Left colon (tissue), 2 donors: Measurements from ENCODE around the gene HSPG2. TPM values are rescaled to one million over a fixed set of nuclear protein-coding genes. Genes with fewer than 3 reads are reported as not detected.

Experiments used
- ATAC-seq: fragments of 200-7000 bp; cut with Tn5 transposase; one replicate; pipeline ENCODE4 v1.9.1; 2020; ENCODE audit warnings: mild to moderate bottlenecking, moderate library complexity
- DNase-seq, 2 donors: peaks; one replicate each; pipeline ENCODE4 v3.0.0-alpha.2; 2020
- intact Hi-C, 2 donors: fragments of 100-400 bp; cut with DNase I in 1 of 2; cut with micrococcal nuclease in 1 of 2; formaldehyde crosslinking; loops; one replicate each; pipeline versions ENCODE4 v1.11.2 to v1.14.0; 2022; cut with DNase I, micrococcal nuclease
- total RNA-seq, 2 donors: library from RNA; stranded (reverse); fragmentation: NEBNext Ultra II Directional; extraction: Animal tissue kit (Norgen Biotek cat#: 25700); gene quantifications; one replicate each; pipeline ENCODE4 v1.2.1, GENCODE V29; 2021
- donor health status: DM: no; HTN: no; CAD: no.
- donor health status: DM: yes; HTN: yes; CAD: no.

Gene HSPG2
- total RNA-seq, 2 donors from 2014 or later = 180 to 206 TPM

DNA sequence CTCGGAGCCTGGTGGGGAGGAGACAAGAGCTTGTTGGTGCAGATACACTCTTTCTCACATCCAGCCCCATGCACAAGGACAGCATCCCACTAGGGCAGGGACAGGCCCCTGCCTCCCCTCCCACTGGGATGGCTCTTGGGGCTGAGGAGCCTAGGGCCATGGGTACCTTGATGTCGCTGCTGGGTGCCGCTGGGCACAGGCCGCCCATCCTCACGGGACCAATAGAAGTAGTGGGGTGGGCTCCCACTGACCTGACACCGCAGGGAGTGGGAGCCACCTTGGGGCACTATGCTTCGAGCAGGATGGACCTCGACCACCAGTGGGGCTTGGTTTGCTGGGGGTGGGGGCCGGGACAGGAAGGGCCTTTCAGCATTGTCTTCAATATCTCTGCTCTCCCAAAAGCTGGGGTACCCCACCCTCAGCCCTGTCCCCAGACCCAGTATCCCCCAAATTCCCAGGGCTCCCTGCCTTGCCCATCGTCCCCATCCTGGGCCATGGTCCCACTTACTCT, 77.4 kb downstream of the HSPG2 start:
- DNase-seq = no peak
- ATAC-seq = no peak
- intact Hi-C loops = no loop called here

DNA sequence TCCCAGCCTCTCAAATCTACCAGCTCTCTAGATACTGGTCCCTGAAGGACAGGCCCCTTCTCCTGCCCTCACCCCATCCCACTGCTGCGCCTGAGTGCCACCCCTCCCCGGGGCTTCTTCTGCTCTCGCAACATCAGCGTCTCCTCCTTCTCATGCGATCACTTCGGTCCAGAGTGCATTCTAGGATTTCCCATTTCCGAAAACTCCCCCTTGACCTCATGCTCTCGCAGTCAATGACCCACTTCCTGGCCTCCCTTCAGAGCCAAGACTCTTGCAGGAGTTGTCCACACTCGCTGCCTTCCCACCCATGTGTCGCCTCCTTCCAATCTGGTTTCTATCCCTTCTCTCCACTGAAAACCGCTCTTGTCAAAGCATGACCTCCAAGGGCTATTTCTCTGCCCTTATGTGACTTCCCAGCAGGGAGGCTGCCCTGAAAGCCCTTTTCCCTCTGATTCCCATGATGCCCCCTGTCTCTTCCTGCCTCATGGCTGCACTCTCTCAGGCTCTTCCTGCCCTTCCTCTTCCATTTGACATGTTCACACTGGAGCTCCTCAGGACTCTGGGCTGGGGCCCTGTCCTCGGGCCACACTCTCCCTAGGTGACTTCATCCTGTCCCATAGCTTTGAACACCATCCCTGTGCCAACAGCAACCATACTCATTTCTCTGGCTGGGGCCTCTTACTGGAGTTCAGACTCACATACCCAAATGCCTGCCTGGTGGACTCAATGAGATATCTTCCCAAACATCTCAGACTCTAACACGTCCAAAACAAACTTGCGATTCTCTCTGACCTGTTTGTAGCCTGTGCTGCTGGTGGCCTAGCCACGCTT, 79.1 kb downstream of the HSPG2 start:
- intact Hi-C loops = no loop called here
- DNase-seq = no peak

DNA sequence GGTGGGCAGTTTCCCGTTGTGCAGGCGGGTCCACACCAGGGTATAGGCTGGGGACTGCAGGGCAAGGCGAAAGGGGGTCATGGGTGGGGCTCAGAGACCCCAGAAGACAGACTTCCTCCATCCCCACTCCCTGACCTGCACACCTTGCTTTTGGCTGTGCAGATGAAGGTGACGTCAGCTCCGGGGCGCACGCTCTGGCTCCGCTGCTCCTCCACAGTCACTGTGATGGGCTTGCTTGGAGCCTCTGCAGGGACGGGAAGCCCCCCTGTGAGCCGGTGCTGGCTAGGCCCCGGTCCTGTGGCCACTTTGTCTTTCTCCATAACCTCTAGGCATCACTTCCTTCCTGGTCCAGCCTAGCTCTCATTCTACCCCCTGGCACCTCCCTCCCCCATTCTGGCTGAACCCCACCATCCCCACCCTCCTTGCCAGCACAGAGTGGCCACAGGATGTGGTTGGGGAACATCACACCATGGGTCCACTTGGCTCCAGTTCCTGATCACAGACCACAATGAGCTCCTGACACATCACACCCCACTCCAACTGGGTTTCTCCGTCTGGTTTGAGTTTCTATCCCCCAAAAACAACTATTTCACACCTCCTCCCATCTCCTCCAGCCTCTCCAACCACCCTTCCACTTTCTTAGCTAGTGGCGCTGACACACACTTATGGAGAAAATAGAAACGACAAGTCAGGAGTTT, 79.8 kb downstream of the HSPG2 start:
- DNase-seq (no peak), ATAC-seq (no peak)
- intact Hi-C loops = no loop called here

More for the DNA sequence above, 79.1 kb downstream of the HSPG2 start:
- no peak for ATAC-seq

DNA sequence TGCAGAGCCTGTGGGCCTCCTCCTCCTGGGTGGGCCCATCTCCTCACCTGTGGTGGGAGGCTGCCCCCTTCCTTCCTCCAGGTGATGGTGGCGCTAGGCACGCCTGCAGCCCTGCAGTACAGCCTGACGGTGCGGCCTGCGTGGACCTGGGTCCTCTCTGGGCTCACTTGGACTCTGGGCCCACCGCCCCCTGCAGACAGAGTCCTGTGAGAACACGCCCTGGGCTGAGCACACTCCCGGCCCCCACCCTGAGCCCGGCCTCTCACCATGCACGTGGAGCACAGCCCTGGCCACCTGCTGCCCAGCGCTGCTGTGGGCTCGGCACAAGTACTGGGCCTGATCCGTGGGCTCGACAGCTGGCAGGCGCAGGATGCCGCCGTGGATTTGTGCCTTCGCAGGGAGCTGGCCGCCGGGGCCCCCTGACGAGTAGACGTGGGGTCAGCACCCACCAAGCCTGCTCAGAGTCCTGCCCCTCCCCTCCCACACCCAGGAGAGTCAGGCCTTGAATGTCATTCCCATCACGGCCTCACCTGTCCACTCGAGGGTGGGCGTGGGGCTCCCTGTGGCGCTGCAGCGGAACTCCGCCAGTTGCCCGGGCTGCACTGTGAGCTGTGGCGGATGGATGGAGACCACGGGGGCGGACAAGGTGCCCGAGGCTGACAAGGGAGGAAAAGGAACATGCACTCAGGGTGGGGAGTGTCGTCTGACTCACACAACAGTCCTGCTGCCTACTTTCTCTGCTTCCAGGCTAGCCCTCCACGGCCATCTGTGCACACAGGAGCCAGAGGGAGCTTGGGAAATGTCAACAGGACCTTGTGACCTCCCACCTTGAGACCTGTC, 81.6 kb downstream of the HSPG2 start:
- intact Hi-C loops = no loop called here
- ATAC-seq = peak; percentile 15
- no peak for DNase-seq

DNA sequence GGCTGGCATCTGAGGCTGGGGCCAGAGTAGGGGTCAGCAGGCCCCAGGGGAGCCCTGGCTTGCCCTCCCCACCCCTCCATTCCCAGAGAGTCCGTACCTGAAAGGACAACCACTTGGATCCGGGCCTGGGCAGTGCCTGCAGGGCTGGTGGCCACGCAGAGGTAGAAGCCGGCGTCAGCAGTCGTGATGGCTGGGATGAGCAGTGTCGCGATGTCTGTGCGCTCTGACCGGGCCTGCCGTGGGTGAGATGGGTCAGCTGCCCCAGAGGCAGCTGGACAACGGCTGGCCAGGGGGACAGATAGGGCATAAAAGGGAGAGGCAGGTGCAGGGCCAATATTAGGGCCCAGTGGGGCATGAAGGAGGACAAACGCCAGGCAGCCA, 82.4 kb downstream of the HSPG2 start:
- no peak for DNase-seq
- ATAC-seq = no peak
- intact Hi-C loops = no loop called here

DNA sequence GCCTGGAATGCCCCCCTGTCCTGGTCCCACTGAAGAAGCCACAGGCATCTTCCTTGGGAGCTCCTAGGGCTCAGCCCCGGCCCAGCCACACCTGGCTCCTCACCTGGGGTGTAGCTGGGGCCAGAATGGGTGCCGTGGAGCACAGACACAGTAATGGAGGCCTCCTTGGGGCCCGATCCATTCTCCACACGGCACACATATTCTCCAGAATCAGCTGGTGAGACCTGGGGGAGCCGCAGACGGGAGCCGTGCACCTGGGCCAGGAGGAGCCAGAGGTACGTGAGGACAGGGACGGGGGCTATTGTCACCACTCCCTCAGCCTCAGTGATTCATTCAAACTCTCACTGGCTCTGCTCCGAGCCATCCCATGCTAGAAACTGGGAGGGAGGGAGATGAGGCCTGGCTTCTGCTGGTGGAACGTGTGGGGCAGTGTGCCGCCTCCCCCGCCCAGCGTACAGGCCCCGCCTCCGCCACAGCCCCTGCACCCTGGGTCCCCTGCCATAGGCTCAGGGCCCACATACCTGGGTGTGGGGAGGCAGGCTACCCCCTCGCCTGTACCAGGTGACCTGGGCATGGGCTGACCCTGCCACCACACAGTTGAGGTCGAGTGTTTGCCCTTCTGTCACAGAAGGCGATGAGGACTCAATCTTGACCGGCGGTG, 82.9 kb downstream of the HSPG2 start:
- no peak for ATAC-seq
- no peak for DNase-seq
- intact Hi-C loops = no loop called here

DNA sequence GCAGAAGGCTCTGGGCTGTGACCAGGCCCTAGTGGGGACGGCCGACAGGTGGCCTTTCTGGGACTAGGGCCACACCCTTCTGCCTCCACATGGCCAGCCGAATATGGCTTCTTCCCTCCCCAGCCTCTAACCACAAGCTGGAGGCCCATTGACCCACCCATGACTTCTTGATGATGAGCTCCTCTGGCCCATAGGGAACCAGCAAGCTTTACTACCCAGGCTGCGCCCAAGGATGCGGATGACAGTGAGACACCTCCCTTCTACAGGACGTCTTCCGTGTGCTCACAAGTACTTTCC, 84.0 kb downstream of the HSPG2 start:
- no peak for DNase-seq
- intact Hi-C loops = no loop called here
- peak; percentile 29 for ATAC-seq

DNA sequence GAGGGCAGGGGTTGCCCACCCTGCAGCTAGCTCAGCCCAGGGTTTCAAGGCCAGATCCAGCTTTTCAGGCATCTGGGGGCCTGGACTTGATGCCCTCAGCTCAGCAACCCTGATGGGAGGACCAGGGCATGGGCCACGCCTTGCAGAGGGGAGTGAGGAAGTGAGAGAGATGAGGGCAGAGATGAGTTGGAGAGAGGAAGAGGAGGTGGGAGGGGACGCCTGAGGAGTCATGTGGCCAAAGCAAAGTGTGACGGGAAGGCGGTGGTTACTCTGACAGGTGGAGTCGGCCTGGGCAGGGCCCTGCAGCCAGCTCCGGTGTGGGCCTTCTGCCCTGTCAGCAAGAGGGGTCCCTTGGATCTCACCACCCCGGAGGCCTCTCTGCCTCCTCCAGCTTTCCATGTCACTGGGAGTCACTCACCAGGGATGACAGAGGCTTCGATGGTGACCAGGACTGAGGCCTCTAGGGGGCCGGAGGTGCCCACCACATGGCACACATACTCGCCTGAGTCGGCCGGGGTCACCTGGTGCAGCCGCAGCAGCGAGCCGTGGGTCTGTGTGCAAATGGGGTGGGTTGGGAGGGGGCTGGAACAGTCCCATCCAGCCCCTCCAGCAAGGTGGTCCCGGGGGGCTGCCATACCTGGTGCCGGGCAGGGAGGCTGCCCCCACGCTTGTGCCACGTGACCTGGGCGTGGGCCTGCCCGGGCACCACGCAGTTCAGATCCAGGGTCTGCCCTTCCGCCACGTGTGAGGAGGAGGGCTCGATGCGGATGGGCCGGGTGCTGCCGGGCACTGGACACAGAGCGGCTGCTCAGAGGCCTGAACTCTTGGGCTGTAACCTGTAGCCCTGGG, 84.6 kb downstream of the HSPG2 start:
- ATAC-seq (no peak), DNase-seq (peak in 1 of 2 donors; percentile 47)
- intact Hi-C loops = no loop called here

DNA sequence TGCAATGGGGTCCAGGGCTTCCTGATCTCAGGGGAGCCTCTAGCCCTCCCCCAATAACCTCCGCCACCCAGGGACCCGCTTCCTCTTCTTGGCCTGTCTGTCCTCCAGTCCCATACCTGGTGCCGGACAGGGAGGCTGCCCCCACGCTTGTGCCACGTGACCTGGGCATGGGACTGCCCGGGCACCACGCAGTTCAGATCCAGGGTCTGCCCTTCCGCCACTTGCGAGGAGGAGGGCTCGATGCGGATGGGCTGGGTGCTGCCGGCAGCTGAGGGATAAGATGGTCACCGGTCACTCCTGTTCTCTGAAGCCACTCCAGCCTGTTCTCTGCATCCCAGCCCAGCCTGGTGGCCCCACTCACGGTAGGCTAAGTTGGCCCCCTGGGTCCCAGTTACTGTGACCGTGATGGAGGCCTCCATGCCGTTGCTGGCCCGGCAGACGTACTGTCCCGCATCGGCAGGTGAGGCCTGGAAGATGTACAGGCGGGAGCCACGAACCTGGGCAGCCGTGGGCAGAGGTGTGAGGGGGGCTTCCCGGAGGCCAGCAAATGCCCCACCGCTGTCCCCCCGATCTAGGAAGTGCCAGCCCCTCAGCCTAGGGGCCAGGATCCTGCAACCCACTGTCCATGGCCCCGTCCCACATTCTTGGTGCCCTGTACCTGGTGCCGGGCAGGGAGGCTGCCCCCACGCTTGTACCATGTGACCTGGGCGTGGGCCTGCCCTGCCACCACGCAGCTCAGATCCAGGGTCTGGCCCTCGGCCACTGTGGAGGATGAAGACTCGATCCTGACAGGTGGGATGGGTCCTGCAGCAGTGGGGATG, 85.5 kb downstream of the HSPG2 start:
- intact Hi-C loops = no loop called here

DNA sequence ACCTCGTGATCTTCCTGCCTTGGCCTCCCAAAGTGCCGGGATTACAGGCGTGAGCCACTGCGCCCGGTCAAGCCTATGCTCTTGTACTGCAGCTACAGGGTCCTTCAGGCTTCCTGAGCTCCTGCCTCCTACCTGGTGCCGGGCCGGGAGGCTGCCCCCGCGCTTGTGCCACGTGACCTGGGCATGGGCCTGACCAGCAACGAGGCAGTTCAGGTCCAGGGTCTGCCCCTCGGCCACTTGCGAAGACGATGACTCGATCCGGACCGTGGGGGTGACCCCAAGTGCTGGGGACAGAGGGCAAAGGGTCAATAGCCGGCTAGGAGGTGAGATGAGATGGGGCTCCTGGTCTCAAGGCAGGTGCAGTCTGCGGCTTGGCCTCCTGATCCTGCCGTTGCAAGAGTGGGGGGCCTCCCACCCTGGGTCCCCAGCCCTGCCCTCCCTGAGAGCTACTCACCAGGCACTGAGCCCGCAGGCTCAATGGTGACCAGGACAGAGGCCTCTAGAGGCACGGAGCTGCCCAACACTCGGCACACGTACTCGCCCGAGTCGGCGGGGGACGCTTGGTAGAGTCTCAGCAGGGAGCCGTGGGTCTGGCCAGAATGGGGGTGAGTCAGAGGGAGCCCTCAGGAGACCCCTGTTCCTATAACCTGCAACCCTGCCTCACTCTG, 87.1 kb downstream of the HSPG2 start:
- intact Hi-C loops = no loop called here
- ATAC-seq (no peak), DNase-seq (no peak)

More for the DNA sequence above, 85.5 kb downstream of the HSPG2 start:
- no peak for DNase-seq
- ATAC-seq = no peak

DNA sequence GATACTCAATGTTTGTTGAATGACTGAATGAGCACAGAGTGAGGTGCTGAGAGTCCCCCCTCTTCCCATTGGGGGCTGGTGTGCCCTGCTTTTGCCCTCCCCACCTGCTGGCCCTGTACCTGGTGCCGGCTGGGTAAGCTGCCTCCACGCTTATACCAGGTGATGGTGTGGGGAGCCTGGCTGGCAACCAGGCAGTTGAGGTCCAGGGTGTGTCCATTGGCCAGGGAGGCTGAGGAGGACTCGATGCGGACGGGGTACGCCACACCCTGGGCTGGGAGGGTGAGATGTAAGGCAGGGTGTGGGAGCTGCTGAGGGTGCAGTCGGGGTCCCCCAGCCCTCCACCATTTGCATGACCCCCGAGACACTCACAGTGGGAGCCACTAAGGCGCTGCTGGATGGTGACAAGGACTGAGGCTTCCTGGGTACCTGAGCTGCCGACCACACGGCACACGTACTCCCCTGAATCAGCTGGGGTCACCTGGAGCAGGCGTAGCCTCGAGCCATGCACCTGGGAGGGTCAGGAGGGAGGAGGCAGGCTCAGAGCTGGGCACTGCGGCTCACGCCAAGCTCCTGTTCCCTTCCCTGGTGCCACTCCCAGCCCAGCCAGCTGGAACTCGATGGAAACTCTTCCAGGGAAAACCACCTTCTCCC, 88.5 kb downstream of the HSPG2 start:
- DNase-seq = no peak
- ATAC-seq = no peak
- intact Hi-C loops = no loop called here

DNA sequence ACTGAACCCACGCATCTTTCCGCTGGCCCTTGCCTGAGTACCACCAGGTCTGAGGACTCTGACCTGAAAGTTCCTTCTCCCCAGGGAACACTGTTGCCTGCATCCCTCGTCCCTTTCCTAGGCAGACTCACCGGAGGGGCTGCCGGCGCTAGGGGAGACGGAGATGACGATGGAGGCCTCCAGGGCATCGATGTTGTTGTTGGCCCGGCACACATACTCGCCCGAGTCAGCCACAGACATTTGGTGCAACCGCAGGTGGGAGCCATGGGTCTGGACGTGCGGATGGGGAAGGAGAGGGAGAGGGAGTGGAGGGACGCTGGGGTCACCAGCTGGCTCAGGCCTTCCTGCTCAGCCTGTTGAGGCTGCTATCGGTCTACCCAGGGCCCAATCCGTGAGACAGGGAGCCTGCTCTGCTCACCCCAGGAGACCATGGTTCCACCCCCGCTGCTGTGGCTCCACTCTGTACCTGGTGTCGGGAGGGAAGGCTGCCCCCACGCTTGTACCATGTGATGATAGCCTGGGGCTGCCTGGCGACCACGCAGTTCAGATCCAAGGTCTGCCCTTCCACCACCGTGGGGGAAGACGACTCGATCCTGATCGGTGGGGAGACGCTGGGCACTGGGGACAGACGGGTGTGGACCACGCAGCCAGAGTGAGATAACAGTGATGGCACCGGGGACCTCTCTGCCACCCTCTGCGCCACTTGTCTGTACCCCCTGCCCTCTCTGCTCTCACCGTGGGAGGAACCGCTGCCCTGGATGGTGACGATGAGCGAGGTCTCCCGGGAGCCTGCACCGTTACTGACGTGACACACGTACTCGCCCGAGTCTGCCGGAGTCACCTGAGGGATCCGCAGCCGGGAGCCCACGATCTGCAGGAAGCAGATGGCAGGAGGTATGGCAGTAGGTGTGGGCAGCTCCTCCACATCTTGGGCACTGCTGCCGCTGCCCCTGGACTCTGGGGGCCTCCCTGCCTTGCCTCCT, 89.6 kb downstream of the HSPG2 start:
- no peak for ATAC-seq
- intact Hi-C loops = no loop called here
- no peak for DNase-seq

DNA sequence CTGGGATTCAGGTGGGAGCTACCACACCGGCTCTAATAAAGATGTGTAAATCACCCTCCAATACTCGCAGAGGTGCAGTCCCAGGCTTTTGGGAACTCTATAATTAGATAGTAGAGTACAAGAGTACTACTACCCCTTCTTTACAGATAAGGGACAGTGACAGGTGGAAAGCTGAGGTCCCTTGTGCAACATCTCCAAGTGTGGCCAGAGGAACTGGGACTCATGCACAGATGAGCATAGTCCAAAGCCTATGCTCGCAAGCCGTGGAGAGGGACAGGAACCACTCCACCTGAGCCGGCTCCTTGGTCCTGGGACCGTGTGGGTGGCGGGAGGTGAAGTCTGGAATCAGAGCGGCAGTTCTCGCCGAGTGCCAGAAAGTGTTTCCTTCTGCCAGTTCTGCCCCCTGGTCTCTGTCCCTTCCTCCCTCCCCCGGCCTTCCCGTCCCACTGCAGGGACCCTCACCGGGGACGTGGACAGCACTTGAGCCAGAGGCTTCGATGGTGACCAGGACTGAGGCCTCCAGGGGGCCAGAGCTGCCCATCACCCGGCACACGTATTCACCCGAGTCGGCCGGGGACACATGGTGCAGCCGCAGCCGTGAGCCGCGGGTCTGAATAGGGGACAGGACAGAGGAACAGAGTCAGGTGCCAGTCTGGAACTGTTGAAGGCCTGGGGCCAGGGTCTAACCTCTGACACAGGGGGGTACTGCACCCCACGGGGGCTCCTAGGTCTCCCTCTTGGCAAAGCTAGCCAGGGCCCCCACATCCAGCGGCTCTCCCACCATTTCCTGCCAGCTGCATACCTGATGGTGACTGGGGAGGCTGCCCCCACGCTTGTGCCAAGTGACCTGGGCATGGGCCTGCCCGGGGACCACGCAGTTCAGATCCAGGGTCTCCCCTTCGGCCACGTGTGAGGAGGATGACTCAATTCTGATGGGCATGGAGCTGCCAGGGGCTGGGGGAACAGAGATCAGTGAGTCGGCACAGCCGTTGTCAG, 91.2 kb downstream of the HSPG2 start:
- intact Hi-C loops = no loop called here
- ATAC-seq (no peak), DNase-seq (no peak)

DNA sequence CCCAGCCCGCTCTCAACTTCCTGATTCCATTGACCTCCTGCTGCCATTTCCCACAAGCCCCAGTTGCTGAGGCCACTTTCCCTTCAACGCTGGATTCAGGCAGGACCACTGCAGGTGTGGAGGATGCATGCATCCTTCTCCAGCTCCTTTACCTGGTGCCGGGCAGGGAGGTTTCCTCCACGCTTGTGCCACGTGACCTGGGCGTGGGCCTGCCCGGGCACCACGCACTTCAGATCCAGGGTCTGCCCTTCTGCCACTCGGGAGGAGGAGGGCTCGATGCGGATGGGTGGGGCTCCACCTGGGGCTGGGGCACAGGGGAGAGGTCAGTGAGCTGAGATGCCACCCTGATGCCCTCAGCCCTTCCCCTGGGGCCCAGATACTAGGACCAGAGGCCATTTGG, 93.1 kb downstream of the HSPG2 start:
- no peak for DNase-seq
- intact Hi-C loops = no loop called here
- ATAC-seq = no peak
